ENCODE measurements around the gene TPI1.

DNA sequence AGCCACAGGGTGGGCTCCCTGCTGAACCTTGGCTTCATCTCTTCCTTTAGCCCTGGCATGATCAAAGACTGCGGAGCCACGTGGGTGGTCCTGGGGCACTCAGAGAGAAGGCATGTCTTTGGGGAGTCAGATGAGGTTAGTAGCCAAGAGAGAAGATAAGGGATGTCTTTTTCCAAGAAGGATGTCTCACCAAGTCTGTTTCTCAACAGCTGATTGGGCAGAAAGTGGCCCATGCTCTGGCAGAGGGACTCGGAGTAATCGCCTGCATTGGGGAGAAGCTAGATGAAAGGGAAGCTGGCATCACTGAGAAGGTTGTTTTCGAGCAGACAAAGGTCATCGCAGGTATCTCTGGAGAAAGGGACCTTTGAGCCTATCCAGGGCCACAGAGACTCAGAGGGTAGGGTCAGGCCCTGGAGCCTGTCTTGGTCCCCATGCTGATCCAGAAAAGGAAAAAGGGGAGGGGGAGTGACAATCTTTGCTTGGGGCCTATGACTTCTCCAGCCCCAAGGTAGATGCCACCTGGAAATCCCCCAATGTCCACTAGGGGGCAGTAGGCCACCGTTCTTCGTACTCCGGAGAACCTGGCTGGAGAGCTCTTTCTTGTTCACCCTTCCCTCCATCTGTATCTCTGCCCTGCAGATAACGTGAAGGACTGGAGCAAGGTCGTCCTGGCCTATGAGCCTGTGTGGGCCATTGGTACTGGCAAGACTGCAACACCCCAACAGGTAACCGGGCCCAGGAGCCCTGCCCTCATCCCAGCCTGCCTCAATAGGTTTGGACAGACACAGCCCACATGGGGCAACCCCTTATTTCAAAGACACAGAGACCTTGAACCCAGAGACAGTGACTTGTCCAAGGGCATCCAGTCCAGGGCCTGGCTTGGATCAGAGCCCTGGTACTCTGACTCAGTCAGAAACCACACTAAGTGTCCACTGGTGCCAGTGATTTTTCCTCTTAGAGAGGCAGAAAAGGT lies 2.0 kb downstream of the TPI1 start:
- TF ChIP-seq, protein P1, sequence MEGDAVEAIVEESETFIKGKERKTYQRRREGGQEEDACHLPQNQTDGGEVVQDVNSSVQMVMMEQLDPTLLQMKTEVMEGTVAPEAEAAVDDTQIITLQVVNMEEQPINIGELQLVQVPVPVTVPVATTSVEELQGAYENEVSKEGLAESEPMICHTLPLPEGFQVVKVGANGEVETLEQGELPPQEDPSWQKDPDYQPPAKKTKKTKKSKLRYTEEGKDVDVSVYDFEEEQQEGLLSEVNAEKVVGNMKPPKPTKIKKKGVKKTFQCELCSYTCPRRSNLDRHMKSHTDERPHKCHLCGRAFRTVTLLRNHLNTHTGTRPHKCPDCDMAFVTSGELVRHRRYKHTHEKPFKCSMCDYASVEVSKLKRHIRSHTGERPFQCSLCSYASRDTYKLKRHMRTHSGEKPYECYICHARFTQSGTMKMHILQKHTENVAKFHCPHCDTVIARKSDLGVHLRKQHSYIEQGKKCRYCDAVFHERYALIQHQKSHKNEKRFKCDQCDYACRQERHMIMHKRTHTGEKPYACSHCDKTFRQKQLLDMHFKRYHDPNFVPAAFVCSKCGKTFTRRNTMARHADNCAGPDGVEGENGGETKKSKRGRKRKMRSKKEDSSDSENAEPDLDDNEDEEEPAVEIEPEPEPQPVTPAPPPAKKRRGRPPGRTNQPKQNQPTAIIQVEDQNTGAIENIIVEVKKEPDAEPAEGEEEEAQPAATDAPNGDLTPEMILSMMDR (conservative IDR thresholded peaks at IDR 0.05 in 1 of 2, IDR thresholded peaks at IDR 0.05 in 1 of 2; ENCODE audit: extremely low read depth in 1 of 2, insufficient read depth in 1 of 2, low read depth in 1 of 2, low read length in 2 of 2): peak; percentile 76 to 93
- TF ChIP-seq EZH2 (IDR thresholded peaks at IDR 0.05; ENCODE audit: borderline replicate concordance, low read length): no peak

All from mammary epithelial cell (primary cell).